Measurements from ENCODE around the gene TXNRD2. TPM values are rescaled to one million over a fixed set of nuclear protein-coding genes. Genes with fewer than 3 reads are reported as not detected.

Gene TXNRD2
- total RNA-seq, 1 donor from 2014 or later: 13.6 TPM

GRCh38 chr22:19904935-19905334, 36.7 kb downstream of the TXNRD2 start:
- peaks cover 0 to 13% (median 6%) of the 10 kb centered on the region in 3 donors for H3K4me1 ChIP-seq (ENCODE audit: control insufficient read depth in 3 of 3, insufficient read depth in 3 of 3, low read length in 3 of 3)
- H3K9me3 ChIP-seq (ENCODE audit: control insufficient read depth in 3 of 3, low read length in 3 of 3): no peaks in the 10 kb centered on the region
- no peak overlapping the region for H3K27ac ChIP-seq (ENCODE audit: low read depth, low read length)
- H3K9ac ChIP-seq (ENCODE audit: low read depth in 1 of 3, low read length in 3 of 3): no peak overlapping the region
- no peaks in the 10 kb centered on the region for H3K27me3 ChIP-seq (ENCODE audit: control insufficient read depth in 3 of 3, insufficient read depth in 3 of 3, low read length in 3 of 3)
- H3K36me3 ChIP-seq (ENCODE audit: control insufficient read depth in 3 of 3, insufficient read depth in 3 of 3, low read length in 3 of 3): peaks cover 4 to 9% (median 8%) of the 10 kb centered on the region in 3 donors
- no peak overlapping the region for H3K4me3 ChIP-seq (ENCODE audit: low read length in 3 of 3)

GRCh38 chr22:19904174-19904856, 37.3 kb downstream of the TXNRD2 start:
- Histone ChIP-seq H3K9me3 (ENCODE audit: control insufficient read depth in 3 of 3, low read length in 3 of 3) (no peaks in the 10 kb centered on the region), H3K36me3 (ENCODE audit: control insufficient read depth in 3 of 3, insufficient read depth in 3 of 3, low read length in 3 of 3) (peaks cover 4 to 10% (median 8%) of the 10 kb centered on the region in 3 donors), H3K9ac (ENCODE audit: low read depth in 1 of 3, low read length in 3 of 3) (no peak overlapping the region), H3K27me3 (ENCODE audit: control insufficient read depth in 3 of 3, insufficient read depth in 3 of 3, low read length in 3 of 3) (no peaks in the 10 kb centered on the region), H3K4me1 (ENCODE audit: control insufficient read depth in 3 of 3, insufficient read depth in 3 of 3, low read length in 3 of 3) (peaks cover 0 to 7% (median 3%) of the 10 kb centered on the region in 3 donors), H3K27ac (ENCODE audit: low read depth, low read length) (no peak overlapping the region), H3K4me3 (ENCODE audit: low read length in 3 of 3) (no peak overlapping the region)

GRCh38 chr22:19903513-19903912, 38.1 kb downstream of the TXNRD2 start:
- no peak overlapping the region for H3K27ac ChIP-seq (ENCODE audit: low read depth, low read length)
- H3K9ac ChIP-seq (ENCODE audit: low read depth in 1 of 3, low read length in 3 of 3): no peak overlapping the region
- H3K4me3 ChIP-seq (ENCODE audit: low read length in 3 of 3): no peak overlapping the region
- no peaks in the 10 kb centered on the region for H3K27me3 ChIP-seq (ENCODE audit: control insufficient read depth in 3 of 3, insufficient read depth in 3 of 3, low read length in 3 of 3)
- peaks cover 9 to 14% (median 10%) of the 10 kb centered on the region in 3 donors for H3K36me3 ChIP-seq (ENCODE audit: control insufficient read depth in 3 of 3, insufficient read depth in 3 of 3, low read length in 3 of 3)
- no peaks in the 10 kb centered on the region for H3K9me3 ChIP-seq (ENCODE audit: control insufficient read depth in 3 of 3, low read length in 3 of 3)
- H3K4me1 ChIP-seq (ENCODE audit: control insufficient read depth in 3 of 3, insufficient read depth in 3 of 3, low read length in 3 of 3): peaks cover 0 to 7% (median 3%) of the 10 kb centered on the region in 3 donors

GRCh38 chr22:19903031-19903430, 38.6 kb downstream of the TXNRD2 start:
- Histone ChIP-seq H3K9ac (ENCODE audit: low read depth in 1 of 3, low read length in 3 of 3) (no peak overlapping the region), H3K9me3 (ENCODE audit: control insufficient read depth in 3 of 3, low read length in 3 of 3) (no peaks in the 10 kb centered on the region), H3K4me1 (ENCODE audit: control insufficient read depth in 3 of 3, insufficient read depth in 3 of 3, low read length in 3 of 3) (peaks cover 0 to 7% (median 3%) of the 10 kb centered on the region in 3 donors), H3K27ac (ENCODE audit: low read depth, low read length) (no peak overlapping the region), H3K36me3 (ENCODE audit: control insufficient read depth in 3 of 3, insufficient read depth in 3 of 3, low read length in 3 of 3) (peaks cover 9 to 16% (median 12%) of the 10 kb centered on the region in 3 donors), H3K4me3 (ENCODE audit: low read length in 3 of 3) (no peak overlapping the region), H3K27me3 (ENCODE audit: control insufficient read depth in 3 of 3, insufficient read depth in 3 of 3, low read length in 3 of 3) (no peaks in the 10 kb centered on the region)

- Histone ChIP-seq H3K9me3 (ENCODE audit: control insufficient read depth in 3 of 3, low read length in 3 of 3) (no peaks in the 10 kb centered on the region), H3K27ac (ENCODE audit: low read depth, low read length) (no peak overlapping the region), H3K27me3 (ENCODE audit: control insufficient read depth in 3 of 3, insufficient read depth in 3 of 3, low read length in 3 of 3) (no peaks in the 10 kb centered on the region), H3K9ac (ENCODE audit: low read depth in 1 of 3, low read length in 3 of 3) (no peak overlapping the region), H3K4me1 (ENCODE audit: control insufficient read depth in 3 of 3, insufficient read depth in 3 of 3, low read length in 3 of 3) (peaks cover 0 to 7% (median 3%) of the 10 kb centered on the region in 3 donors), H3K36me3 (ENCODE audit: control insufficient read depth in 3 of 3, insufficient read depth in 3 of 3, low read length in 3 of 3) (peaks cover 13 to 21% (median 20%) of the 10 kb centered on the region in 3 donors), H3K4me3 (ENCODE audit: low read length in 3 of 3) (no peak overlapping the region)
Measured at GRCh38 chr22:19902245-19902715, 39.3 kb downstream of the TXNRD2 start.

GRCh38 chr22:19901577-19902244, 39.9 kb downstream of the TXNRD2 start:
- no peak overlapping the region for H3K9ac ChIP-seq (ENCODE audit: low read depth in 1 of 3, low read length in 3 of 3)
- H3K4me1 ChIP-seq (ENCODE audit: control insufficient read depth in 3 of 3, insufficient read depth in 3 of 3, low read length in 3 of 3): peaks cover 0 to 7% (median 3%) of the 10 kb centered on the region in 3 donors
- H3K4me3 ChIP-seq (ENCODE audit: low read length in 3 of 3): no peak overlapping the region
- H3K36me3 ChIP-seq (ENCODE audit: control insufficient read depth in 3 of 3, insufficient read depth in 3 of 3, low read length in 3 of 3): peaks cover 16 to 25% (median 21%) of the 10 kb centered on the region in 3 donors
- H3K27ac ChIP-seq (ENCODE audit: low read depth, low read length): no peak overlapping the region
- no peaks in the 10 kb centered on the region for H3K9me3 ChIP-seq (ENCODE audit: control insufficient read depth in 3 of 3, low read length in 3 of 3)
- no peaks in the 10 kb centered on the region for H3K27me3 ChIP-seq (ENCODE audit: control insufficient read depth in 3 of 3, insufficient read depth in 3 of 3, low read length in 3 of 3)

GRCh38 chr22:19900707-19901436, 40.7 kb downstream of the TXNRD2 start:
- Histone ChIP-seq H3K9ac (ENCODE audit: low read depth in 1 of 3, low read length in 3 of 3) (no peak overlapping the region), H3K4me1 (ENCODE audit: control insufficient read depth in 3 of 3, insufficient read depth in 3 of 3, low read length in 3 of 3) (peaks cover 0 to 7% (median 3%) of the 10 kb centered on the region in 3 donors), H3K36me3 (ENCODE audit: control insufficient read depth in 3 of 3, insufficient read depth in 3 of 3, low read length in 3 of 3) (peaks cover 18 to 29% (median 22%) of the 10 kb centered on the region in 3 donors), H3K4me3 (ENCODE audit: low read length in 3 of 3) (no peak overlapping the region), H3K27ac (ENCODE audit: low read depth, low read length) (no peak overlapping the region), H3K27me3 (ENCODE audit: control insufficient read depth in 3 of 3, insufficient read depth in 3 of 3, low read length in 3 of 3) (no peaks in the 10 kb centered on the region), H3K9me3 (ENCODE audit: control insufficient read depth in 3 of 3, low read length in 3 of 3) (no peaks in the 10 kb centered on the region)

- Histone ChIP-seq H3K4me1 (ENCODE audit: control insufficient read depth in 3 of 3, insufficient read depth in 3 of 3, low read length in 3 of 3) (peaks cover 0 to 7% (median 3%) of the 10 kb centered on the region in 3 donors), H3K36me3 (ENCODE audit: control insufficient read depth in 3 of 3, insufficient read depth in 3 of 3, low read length in 3 of 3) (peaks cover 29 to 36% (median 32%) of the 10 kb centered on the region in 3 donors)
Measured at GRCh38 chr22:19898831-19899567, 42.6 kb downstream of the TXNRD2 start.

GRCh38 chr22:19898145-19898544, 43.5 kb downstream of the TXNRD2 start:
- Histone ChIP-seq H3K9me3 (ENCODE audit: control insufficient read depth in 3 of 3, low read length in 3 of 3) (no peaks in the 10 kb centered on the region), H3K27me3 (ENCODE audit: control insufficient read depth in 3 of 3, insufficient read depth in 3 of 3, low read length in 3 of 3) (no peaks in the 10 kb centered on the region), H3K9ac (ENCODE audit: low read depth in 1 of 3, low read length in 3 of 3) (no peak overlapping the region), H3K27ac (ENCODE audit: low read depth, low read length) (no peak overlapping the region), H3K4me1 (ENCODE audit: control insufficient read depth in 3 of 3, insufficient read depth in 3 of 3, low read length in 3 of 3) (peaks cover 0 to 5% (median 2%) of the 10 kb centered on the region in 3 donors), H3K4me3 (ENCODE audit: low read length in 3 of 3) (no peak overlapping the region), H3K36me3 (ENCODE audit: control insufficient read depth in 3 of 3, insufficient read depth in 3 of 3, low read length in 3 of 3) (peaks cover 35 to 44% (median 38%) of the 10 kb centered on the region in 3 donors)

More at GRCh38 chr22:19898831-19899567, 42.6 kb downstream of the TXNRD2 start:
- Histone ChIP-seq H3K27ac (ENCODE audit: low read depth, low read length) (no peak overlapping the region), H3K9me3 (ENCODE audit: control insufficient read depth in 3 of 3, low read length in 3 of 3) (no peaks in the 10 kb centered on the region), H3K4me3 (ENCODE audit: low read length in 3 of 3) (no peak overlapping the region), H3K27me3 (ENCODE audit: control insufficient read depth in 3 of 3, insufficient read depth in 3 of 3, low read length in 3 of 3) (no peaks in the 10 kb centered on the region), H3K9ac (ENCODE audit: low read depth in 1 of 3, low read length in 3 of 3) (no peak overlapping the region)

Data from skeletal muscle tissue (tissue), 4 donors.